ENCODE data around the gene TCEAL1.
"Not testable (repeated sequence)": the region's sequence is repeated elsewhere in the genome, so short reads cannot be mapped to it uniquely, and the experiment has no call there.

The TCEAL1 gene

GRCh38 chrX:103628386-103629317, at the start of gene TCEAL1:
TSS of gene TCEAL1 (plus strand) at chrX:103628975. CDS start at chrX:103629917, 942 bp downstream.
- DNase-seq (ENCODE audit: low spot score): peak; percentile 35

GRCh38 chrX:103584596-103584995, 44.2 kb upstream of the TCEAL1 start:
- DNase-seq (ENCODE audit: low spot score): no peak

- peak; percentile 68 for DNase-seq (ENCODE audit: low spot score)
These were observed 43.1 kb upstream of the TCEAL1 start, which contains the start of gene TCEAL4 for GRCh38 chrX:103585411-103586313. TSS of gene TCEAL4 (plus strand) at chrX:103585515. CDS start at chrX:103586676, 1,161 bp downstream.

- DNase-seq (ENCODE audit: low spot score): peak; percentile 9
These were observed 42.5 kb upstream of the TCEAL1 start for GRCh38 chrX:103586314-103586646.

GRCh38 chrX:103586659-103587058, 42.1 kb upstream of the TCEAL1 start:
- no peak for DNase-seq (ENCODE audit: low spot score)

GRCh38 chrX:103592295-103592694, 36.5 kb upstream of the TCEAL1 start:
- not testable (repeated sequence) for DNase-seq (ENCODE audit: low spot score)

GRCh38 chrX:103595202-103595601, 33.6 kb upstream of the TCEAL1 start:
- not testable (repeated sequence) for DNase-seq (ENCODE audit: low spot score)

GRCh38 chrX:103607364-103608305, 21.1 kb upstream of the TCEAL1 start, which contains the start of gene TCEAL3:
TSS of gene TCEAL3 (plus strand) at chrX:103607963. CDS start at chrX:103609065, 1,102 bp downstream.
- peak; percentile 74 for DNase-seq (ENCODE audit: low spot score)

- no peak for DNase-seq (ENCODE audit: low spot score)
These were observed 20.3 kb upstream of the TCEAL1 start for GRCh38 chrX:103608306-103608963.

- DNase-seq (ENCODE audit: low spot score): no peak
These were observed 18.5 kb upstream of the TCEAL1 start for GRCh38 chrX:103610282-103610681.

GRCh38 chrX:103613362-103613890, 15.3 kb upstream of the TCEAL1 start:
- no peak for DNase-seq (ENCODE audit: low spot score)

- DNase-seq (ENCODE audit: low spot score): peak; percentile 4
These were observed 13.8 kb upstream of the TCEAL1 start for GRCh38 chrX:103614999-103615398.

- no peak for DNase-seq (ENCODE audit: low spot score)
These were observed 12.9 kb upstream of the TCEAL1 start for GRCh38 chrX:103615781-103616371.

GRCh38 chrX:103616676-103617186, 12.0 kb upstream of the TCEAL1 start:
- DNase-seq (ENCODE audit: low spot score): no peak

- DNase-seq (ENCODE audit: low spot score): no peak
These were observed 4.7 kb upstream of the TCEAL1 start for GRCh38 chrX:103624111-103624510.

GRCh38 chrX:103626855-103627254, 1.9 kb upstream of the TCEAL1 start:
- DNase-seq (ENCODE audit: low spot score): no peak

- peak; percentile 67 for DNase-seq (ENCODE audit: low spot score)
These were observed 769 bp downstream of the TCEAL1 start for GRCh38 chrX:103629318-103630170.

GRCh38 chrX:103630171-103630511, 1.4 kb downstream of the TCEAL1 start:
- no peak for DNase-seq (ENCODE audit: low spot score)

- DNase-seq (ENCODE audit: low spot score): no peak
These were observed 2.4 kb downstream of the TCEAL1 start for GRCh38 chrX:103631145-103631544.
